ENCODE results near the gene ACSM3. TPM values are rescaled to one million over a fixed set of nuclear protein-coding genes. Genes with fewer than 3 reads are reported as not detected.

The ACSM3 gene
- total RNA-seq, 2 donors from 2014 or later = 1.6 to 1.8 TPM

DNA sequence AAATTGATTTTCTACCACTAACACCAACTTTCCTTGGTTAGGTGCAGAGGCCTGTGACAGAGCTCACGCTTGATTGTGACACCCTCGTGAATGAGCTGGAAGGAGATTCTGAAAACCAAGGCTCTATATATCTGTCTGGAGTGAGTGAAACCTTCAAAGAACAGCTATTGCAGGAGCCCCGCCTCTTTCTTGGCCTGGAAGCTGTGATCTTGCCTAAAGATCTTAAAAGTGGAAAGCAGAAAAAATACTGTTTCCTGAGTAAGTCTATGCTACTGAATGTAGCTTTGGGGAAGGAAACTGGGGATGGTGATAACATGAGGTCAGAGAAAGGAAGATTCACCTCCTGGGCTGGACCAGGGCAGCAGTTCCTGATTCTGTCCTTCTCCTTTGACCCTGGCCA lies 80.8 kb downstream of the ACSM3 start:
- Mint-ChIP-seq H3K27ac (peak overlapping the region; percentile 30), H3K27me3 (ENCODE audit: insufficient read depth) (no peaks in the 10 kb centered on the region), H3K4me3 (no peak overlapping the region), H3K4me1 (peaks cover 45% of the 10 kb centered on the region), H3K36me3 (ENCODE audit: low read depth) (peaks cover 2% of the 10 kb centered on the region), H3K9me3 (no peaks in the 10 kb centered on the region)
- TF ChIP-seq, protein P1, sequence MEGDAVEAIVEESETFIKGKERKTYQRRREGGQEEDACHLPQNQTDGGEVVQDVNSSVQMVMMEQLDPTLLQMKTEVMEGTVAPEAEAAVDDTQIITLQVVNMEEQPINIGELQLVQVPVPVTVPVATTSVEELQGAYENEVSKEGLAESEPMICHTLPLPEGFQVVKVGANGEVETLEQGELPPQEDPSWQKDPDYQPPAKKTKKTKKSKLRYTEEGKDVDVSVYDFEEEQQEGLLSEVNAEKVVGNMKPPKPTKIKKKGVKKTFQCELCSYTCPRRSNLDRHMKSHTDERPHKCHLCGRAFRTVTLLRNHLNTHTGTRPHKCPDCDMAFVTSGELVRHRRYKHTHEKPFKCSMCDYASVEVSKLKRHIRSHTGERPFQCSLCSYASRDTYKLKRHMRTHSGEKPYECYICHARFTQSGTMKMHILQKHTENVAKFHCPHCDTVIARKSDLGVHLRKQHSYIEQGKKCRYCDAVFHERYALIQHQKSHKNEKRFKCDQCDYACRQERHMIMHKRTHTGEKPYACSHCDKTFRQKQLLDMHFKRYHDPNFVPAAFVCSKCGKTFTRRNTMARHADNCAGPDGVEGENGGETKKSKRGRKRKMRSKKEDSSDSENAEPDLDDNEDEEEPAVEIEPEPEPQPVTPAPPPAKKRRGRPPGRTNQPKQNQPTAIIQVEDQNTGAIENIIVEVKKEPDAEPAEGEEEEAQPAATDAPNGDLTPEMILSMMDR (conservative IDR thresholded peaks at IDR 0.05) = no peak
- WGBS, 2 experiments (ENCODE audit: insufficient coverage in 1 of 2, insufficient read length in 1 of 2) = 90 to 94% methylated on average over 2 to 3 of the region's 3 CpGs
- Histone ChIP-seq H3K36me3 (ENCODE audit: control insufficient read depth, insufficient read depth, low read length) (no peaks in the 10 kb centered on the region), H3K9ac (ENCODE audit: extremely low read depth, low read length, poor library complexity, severe bottlenecking) (no peak overlapping the region), H3K27ac (ENCODE audit: low read depth, low read length) (no peak overlapping the region), H3K4me1 (ENCODE audit: control insufficient read depth, insufficient read depth, low read length) (peaks cover 26% of the 10 kb centered on the region), H3K27me3 (ENCODE audit: control insufficient read depth, insufficient read depth, low read length, poor library complexity, severe bottlenecking) (no peaks in the 10 kb centered on the region), H3K9me3 (ENCODE audit: control insufficient read depth, low read length) (no peaks in the 10 kb centered on the region), H3K4me3 (ENCODE audit: low read length) (no peak overlapping the region)
- DNase-seq = no peak

DNA sequence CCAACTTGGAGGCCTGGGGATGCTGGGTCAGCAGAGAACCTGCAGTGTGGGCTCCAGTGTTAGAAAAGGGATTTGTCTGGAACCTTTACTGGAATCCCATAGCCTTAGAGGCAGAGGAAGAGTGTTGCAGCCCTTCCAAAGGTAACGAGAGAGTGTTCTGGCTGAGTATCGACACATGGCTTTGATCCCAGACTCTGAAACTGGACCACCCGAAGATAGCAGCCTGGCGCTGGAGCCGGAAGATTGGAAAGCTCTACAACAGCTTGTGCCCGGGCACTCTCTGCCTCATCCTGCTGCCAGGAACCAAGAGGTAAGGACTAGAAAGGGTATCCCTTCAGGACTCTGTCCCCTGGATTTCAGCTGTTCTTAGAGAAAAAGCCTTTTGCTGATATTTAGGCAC lies 82.2 kb downstream of the ACSM3 start:
- H3K4me1 ChIP-seq (ENCODE audit: control insufficient read depth, insufficient read depth, low read length) = peaks cover 33% of the 10 kb centered on the region
- TF ChIP-seq, protein P1 (conservative IDR thresholded peaks at IDR 0.05) = no peak
- no peaks in the 10 kb centered on the region for H3K27me3 ChIP-seq (ENCODE audit: control insufficient read depth, insufficient read depth, low read length, poor library complexity, severe bottlenecking)
- H3K36me3 Mint-ChIP-seq (ENCODE audit: low read depth) = peaks cover 2% of the 10 kb centered on the region
- peaks cover 48% of the 10 kb centered on the region for H3K4me1 Mint-ChIP-seq
- WGBS, 2 experiments (ENCODE audit: insufficient coverage in 1 of 2, insufficient read length in 1 of 2) = 95 to 98% methylated on average over 6 of the region's 6 CpGs
- no peaks in the 10 kb centered on the region for H3K36me3 ChIP-seq (ENCODE audit: control insufficient read depth, insufficient read depth, low read length)
- no peak overlapping the region for H3K9ac ChIP-seq (ENCODE audit: extremely low read depth, low read length, poor library complexity, severe bottlenecking)
- peak overlapping the region; percentile 32 for H3K4me3 ChIP-seq (ENCODE audit: low read length)
- no peaks in the 10 kb centered on the region for H3K9me3 Mint-ChIP-seq
- H3K27ac ChIP-seq (ENCODE audit: low read depth, low read length) = no peak overlapping the region
- DNase-seq = no peak
- H3K9me3 ChIP-seq (ENCODE audit: control insufficient read depth, low read length) = no peaks in the 10 kb centered on the region
- no peak overlapping the region for H3K4me3 Mint-ChIP-seq
- no peak overlapping the region for H3K27ac Mint-ChIP-seq
- H3K27me3 Mint-ChIP-seq (ENCODE audit: insufficient read depth) = no peaks in the 10 kb centered on the region

DNA sequence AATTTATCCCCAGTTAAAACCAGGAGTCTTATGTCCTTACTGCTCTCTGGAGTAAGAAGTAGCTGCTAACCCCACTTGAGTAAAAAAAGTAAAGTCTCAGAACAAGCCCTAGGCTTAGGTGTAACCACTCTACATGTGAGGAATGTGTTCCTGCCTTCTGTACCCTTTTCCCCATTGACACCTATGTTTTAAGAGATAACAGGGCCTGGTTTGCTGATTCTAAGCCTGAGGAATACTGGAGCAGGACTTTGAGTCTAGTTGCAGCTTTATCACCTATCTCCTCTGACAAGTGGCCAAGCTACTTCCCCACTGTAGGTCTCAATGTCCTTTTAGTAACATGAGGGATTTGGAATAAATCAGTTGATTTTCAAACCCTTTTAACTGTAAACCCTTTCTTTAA lies 82.7 kb downstream of the ACSM3 start:
- Histone ChIP-seq H3K9ac (ENCODE audit: extremely low read depth, low read length, poor library complexity, severe bottlenecking) (no peak overlapping the region), H3K4me1 (ENCODE audit: control insufficient read depth, insufficient read depth, low read length) (peaks cover 35% of the 10 kb centered on the region), H3K27me3 (ENCODE audit: control insufficient read depth, insufficient read depth, low read length, poor library complexity, severe bottlenecking) (no peaks in the 10 kb centered on the region), H3K27ac (ENCODE audit: low read depth, low read length) (no peak overlapping the region), H3K4me3 (ENCODE audit: low read length) (peak overlapping the region; percentile 32), H3K9me3 (ENCODE audit: control insufficient read depth, low read length) (no peaks in the 10 kb centered on the region), H3K36me3 (ENCODE audit: control insufficient read depth, insufficient read depth, low read length) (no peaks in the 10 kb centered on the region)
- Mint-ChIP-seq H3K4me1 (peaks cover 48% of the 10 kb centered on the region), H3K36me3 (ENCODE audit: low read depth) (peaks cover 2% of the 10 kb centered on the region), H3K27ac (no peak overlapping the region), H3K9me3 (no peaks in the 10 kb centered on the region), H3K27me3 (ENCODE audit: insufficient read depth) (no peaks in the 10 kb centered on the region), H3K4me3 (no peak overlapping the region)
- no peak for DNase-seq
- TF ChIP-seq, protein P1 (conservative IDR thresholded peaks at IDR 0.05) = no peak

Other genes with a start within 250 kb of the ACSM3 start
- gene ACSM2B, start 187.6 kb upstream of the ACSM3 start, total RNA-seq = not detected
- gene ACSM1, start 66.3 kb upstream of the ACSM3 start, total RNA-seq = 1 to 10 TPM in 1 of 2 donors, not detected in 1; 1.1 TPM
- gene THUMPD1, start 22.2 kb upstream of the ACSM3 start, total RNA-seq = 10 to 100 TPM; 42.3 to 55.8 TPM
- gene ERI2, start 42.5 kb downstream of the ACSM3 start, total RNA-seq = 10 to 100 TPM; 18.7 TPM
- 10 to 100 TPM in 1 of 2 donors, 1 to 10 TPM in 1; 4.3 to 10.2 TPM for gene REXO5, start 42.5 kb downstream of the ACSM3 start, total RNA-seq
- 10 to 100 TPM; 21.3 to 22.7 TPM for gene DCUN1D3, start 136.3 kb downstream of the ACSM3 start, total RNA-seq
- 10 to 100 TPM; 13.1 to 16.8 TPM for gene LYRM1, start 136.8 kb downstream of the ACSM3 start, total RNA-seq

Measured in endodermal cell (in vitro differentiated cells).